Right lobe of liver (tissue), 6 donors: ENCODE measurements around the gene ATP12A. TPM values are rescaled to one million over a fixed set of nuclear protein-coding genes. Genes with fewer than 3 reads are reported as not detected.

ENCODE experiments used
- ATAC-seq, 4 donors: fragments of 200-7000 bp; cut with Tn5 transposase; one replicate each; pipeline ENCODE4 v1.9.1; 2020; ENCODE audit warnings: mild to moderate bottlenecking in 4 of 4, moderate library complexity in 4 of 4
- DNase-seq, 3 donors: peaks; one replicate each; pipeline ENCODE4 v3.0.0-alpha.2; 2020
- H3K27ac ChIP-seq, 3 donors: fragments of 200-600 bp; one replicate each; pipeline ENCODE4 v1.8.0; 2022
- H3K27me3 ChIP-seq, 2 donors: fragments of 200-600 bp; one replicate each; pipeline ENCODE4 v1.8.0; 2022
- H3K36me3 ChIP-seq, 4 donors: fragments of 200-600 bp; sonication (generic) in 1 of 4; one replicate each; pipeline versions ENCODE4 v1.5.1 to v1.8.0; 2017 to 2022; ENCODE audit warnings: control low read depth in 1 of 4
- H3K4me1 ChIP-seq, 4 donors: fragments of 200-600 bp; sonication (generic) in 1 of 4; one replicate each; pipeline versions ENCODE4 v1.5.1 to v1.8.0; 2017 to 2022; ENCODE audit warnings: control low read depth in 1 of 4
- H3K4me3 ChIP-seq, 3 donors: fragments of 200-600 bp; one replicate each; pipeline ENCODE4 v1.8.0; 2022
- H3K9me3 ChIP-seq, 4 donors: fragments of 200-600 bp; sonication (generic) in 1 of 4; one replicate each; pipeline versions ENCODE4 v1.5.1 to v1.8.0; 2017 to 2022; ENCODE audit warnings: control low read depth in 1 of 4
- CTCF ChIP-seq, 4 donors: fragments of 200-600 bp in 3 of 4; fragments of 450-650 bp in 1 of 4; IDR thresholded peaks; one replicate each; pipeline versions ENCODE4 v1.5.1 to v1.8.0; 2016 to 2022; ENCODE audit warnings: antibody characterized with exemption in 4 of 4, mild to moderate bottlenecking in 2 of 4
- POLR2A ChIP-seq: fragments of 450-650 bp; IDR thresholded peaks from one replicate; pipeline ENCODE4 v1.6.1; 2017; ENCODE audit warnings: antibody characterized with exemption, mild to moderate bottlenecking
- WGBS: methylation state at CpG from one replicate; pipeline ENCODE4 v1.1.6; 2018; ENCODE audit warnings: low coverage, low lambda C conversion rate; ENCODE audit not compliant: insufficient coverage; ENCODE audit errors: missing lambda C conversion rate; 5-methylcytosine and 5-hydroxymethylcytosine counted together
- intact Hi-C, 2 donors: fragments of 100-400 bp; cut with DNase I; formaldehyde crosslinking; loops; one replicate each; pipeline versions ENCODE4 v1.11.2 to v1.14.1; 2022
- small RNA-seq, 2 experiments: library from RNA; depleted of rRNA; stranded (forward); fragments of <200 nt; gene quantifications; one replicate each; pipeline ENCODE3, GENCODE V24; 2016
- total RNA-seq, 6 experiments: library from RNA; depleted of rRNA in 2 of 6; stranded (reverse); fragments of >200 nt in 2 of 6; fragmentation: NEBNext Ultra II Directional in 3 of 6; extraction: Animal tissue kit (Norgen Biotek cat#: 25700) in 3 of 6; gene quantifications; one replicate each; pipeline versions ENCODE4 v1.1.0 to v1.2.4, GENCODE V29; 2016 to 2023
- donor health status: DM: no; HTN: yes; CAD: no.
- donor health status: DM: no; HTN: no; CAD: no.
- donor health status: DM: no; HTN: no; CAD: no.
- donor health status: DM: no; HTN: yes; CAD: no.
- donor health status: DM: no; HTN: yes; CAD: no.

The ATP12A gene
- total RNA-seq, 6 experiments from 2014 or later = not detected

GRCh38 chr13:24747248-24748060, 67.2 kb downstream of the ATP12A start:
- 0% methylated on average over 30 of the region's 61 CpGs for WGBS
- Histone ChIP-seq H3K9me3 (no peaks in the 10 kb centered on the region), H3K4me3 (peak overlapping the region in 1 of 3 donors; percentile 38), H3K36me3 (no peaks in the 10 kb centered on the region), H3K27me3 (no peaks in the 10 kb centered on the region), H3K4me1 (peaks cover 0 to 14% (median 0%) of the 10 kb centered on the region in 4 donors), H3K27ac (no peak overlapping the region)
- ATAC-seq (peak in 3 of 4 donors; percentile 11 to 26 (median 14)), DNase-seq (no peak)
- intact Hi-C loops = no loop called here
- no peak for TF ChIP-seq CTCF (IDR thresholded peaks at IDR 0.05)
- TF ChIP-seq POLR2A = no peak

- H3K36me3 ChIP-seq = no peaks in the 10 kb centered on the region
- peaks cover 0 to 14% (median 0%) of the 10 kb centered on the region in 4 donors for H3K4me1 ChIP-seq
- no peaks in the 10 kb centered on the region for H3K9me3 ChIP-seq
- no peak overlapping the region for H3K4me3 ChIP-seq
- DNase-seq (no peak), ATAC-seq (no peak)
- H3K27me3 ChIP-seq = no peaks in the 10 kb centered on the region
- WGBS = 4% methylated on average over 10 of the region's 10 CpGs
- no peak overlapping the region for H3K27ac ChIP-seq
- TF ChIP-seq CTCF (IDR thresholded peaks at IDR 0.05) (no peak), POLR2A (no peak)
- intact Hi-C loops = no loop called here
These were observed 67.8 kb downstream of the ATP12A start for GRCh38 chr13:24748061-24748400.

- intact Hi-C loops = no loop called here
- ATAC-seq = no peak
These were observed 79.0 kb downstream of the ATP12A start for GRCh38 chr13:24759197-24759596.

More at GRCh38 chr13:24759197-24759596, 79.0 kb downstream of the ATP12A start:
- Histone ChIP-seq H3K4me1 (no peaks in the 10 kb centered on the region), H3K27ac (no peak overlapping the region), H3K4me3 (no peak overlapping the region), H3K9me3 (no peaks in the 10 kb centered on the region), H3K27me3 (no peaks in the 10 kb centered on the region), H3K36me3 (no peaks in the 10 kb centered on the region)
- no peak for DNase-seq
- TF ChIP-seq POLR2A (no peak), CTCF (IDR thresholded peaks at IDR 0.05) (no peak)

Small RNA genes lying within 50 kb of the gene (small RNA-seq; reads per million reads assigned to genes)
- 0 reads per million in 2 experiments for gene RNY1P7

Other genes with a start within 250 kb of the ATP12A start
- gene PARP4, start 167.6 kb upstream of the ATP12A start, total RNA-seq = 10 to 100 TPM; 23.0 to 41.2 (median 36.5) TPM
- gene RNF17, start 83.8 kb downstream of the ATP12A start, total RNA-seq = not detected